ENCODE measurements around the gene SLC24A4.

Gene SLC24A4

GRCh38 chr14:92373336-92373735 is 50.4 kb downstream of the SLC24A4 start:
- Histone ChIP-seq H3K9me3 (ENCODE audit: insufficient read depth, low read depth, low read length) (no peaks in the 10 kb centered on the region), H3K4me3 (ENCODE audit: low read length) (no peak overlapping the region), H3K27me3 (ENCODE audit: insufficient read depth, low read length) (no peaks in the 10 kb centered on the region), H3K36me3 (ENCODE audit: insufficient read depth, low read length) (no peaks in the 10 kb centered on the region), H3K4me1 (ENCODE audit: insufficient read depth, low read length) (no peaks in the 10 kb centered on the region), H3K9ac (ENCODE audit: low read depth, low read length) (no peak overlapping the region), H3K27ac (ENCODE audit: low read depth, low read length) (no peak overlapping the region)
- WGBS = 92% methylated on average over 7 of the region's 7 CpGs

GRCh38 chr14:92380131-92380530 is 57.2 kb downstream of the SLC24A4 start:
- Histone ChIP-seq H3K27me3 (ENCODE audit: insufficient read depth, low read length) (no peaks in the 10 kb centered on the region), H3K27ac (ENCODE audit: low read depth, low read length) (no peak overlapping the region), H3K9me3 (ENCODE audit: insufficient read depth, low read depth, low read length) (no peaks in the 10 kb centered on the region), H3K9ac (ENCODE audit: low read depth, low read length) (no peak overlapping the region), H3K4me1 (ENCODE audit: insufficient read depth, low read length) (no peaks in the 10 kb centered on the region), H3K36me3 (ENCODE audit: insufficient read depth, low read length) (no peaks in the 10 kb centered on the region), H3K4me3 (ENCODE audit: low read length) (no peak overlapping the region)
- 88% methylated on average over 10 of the region's 10 CpGs for WGBS

- no peaks in the 10 kb centered on the region for H3K9me3 ChIP-seq (ENCODE audit: insufficient read depth, low read depth, low read length)
- H3K27ac ChIP-seq (ENCODE audit: low read depth, low read length) = no peak overlapping the region
- H3K4me3 ChIP-seq (ENCODE audit: low read length) = no peak overlapping the region
- no peaks in the 10 kb centered on the region for H3K36me3 ChIP-seq (ENCODE audit: insufficient read depth, low read length)
- 94% methylated on average over 9 of the region's 9 CpGs for WGBS
- no peaks in the 10 kb centered on the region for H3K4me1 ChIP-seq (ENCODE audit: insufficient read depth, low read length)
- no peak overlapping the region for H3K9ac ChIP-seq (ENCODE audit: low read depth, low read length)
- H3K27me3 ChIP-seq (ENCODE audit: insufficient read depth, low read length) = no peaks in the 10 kb centered on the region
Observed at GRCh38 chr14:92380582-92380981, 57.6 kb downstream of the SLC24A4 start.

GRCh38 chr14:92382677-92383076 is 59.7 kb downstream of the SLC24A4 start:
- no peak overlapping the region for H3K27ac ChIP-seq (ENCODE audit: low read depth, low read length)
- no peaks in the 10 kb centered on the region for H3K9me3 ChIP-seq (ENCODE audit: insufficient read depth, low read depth, low read length)
- H3K4me1 ChIP-seq (ENCODE audit: insufficient read depth, low read length) = no peaks in the 10 kb centered on the region
- no peaks in the 10 kb centered on the region for H3K36me3 ChIP-seq (ENCODE audit: insufficient read depth, low read length)
- H3K27me3 ChIP-seq (ENCODE audit: insufficient read depth, low read length) = no peaks in the 10 kb centered on the region
- 77% methylated on average over 4 of the region's 4 CpGs for WGBS
- no peak overlapping the region for H3K4me3 ChIP-seq (ENCODE audit: low read length)
- no peak overlapping the region for H3K9ac ChIP-seq (ENCODE audit: low read depth, low read length)

GRCh38 chr14:92383805-92384204 is 60.8 kb downstream of the SLC24A4 start:
- H3K36me3 ChIP-seq (ENCODE audit: insufficient read depth, low read length) = no peaks in the 10 kb centered on the region
- H3K9ac ChIP-seq (ENCODE audit: low read depth, low read length) = no peak overlapping the region
- WGBS = 89% methylated on average over 11 of the region's 12 CpGs
- H3K27ac ChIP-seq (ENCODE audit: low read depth, low read length) = no peak overlapping the region
- H3K4me1 ChIP-seq (ENCODE audit: insufficient read depth, low read length) = no peaks in the 10 kb centered on the region
- no peaks in the 10 kb centered on the region for H3K9me3 ChIP-seq (ENCODE audit: insufficient read depth, low read depth, low read length)
- H3K4me3 ChIP-seq (ENCODE audit: low read length) = no peak overlapping the region
- no peaks in the 10 kb centered on the region for H3K27me3 ChIP-seq (ENCODE audit: insufficient read depth, low read length)

GRCh38 chr14:92384461-92385133 is 61.6 kb downstream of the SLC24A4 start:
- Histone ChIP-seq H3K9ac (ENCODE audit: low read depth, low read length) (no peak overlapping the region), H3K4me1 (ENCODE audit: insufficient read depth, low read length) (no peaks in the 10 kb centered on the region), H3K4me3 (ENCODE audit: low read length) (no peak overlapping the region), H3K27ac (ENCODE audit: low read depth, low read length) (no peak overlapping the region), H3K27me3 (ENCODE audit: insufficient read depth, low read length) (no peaks in the 10 kb centered on the region), H3K9me3 (ENCODE audit: insufficient read depth, low read depth, low read length) (no peaks in the 10 kb centered on the region), H3K36me3 (ENCODE audit: insufficient read depth, low read length) (no peaks in the 10 kb centered on the region)
- 94% methylated on average over 5 of the region's 5 CpGs for WGBS

- no peaks in the 10 kb centered on the region for H3K36me3 ChIP-seq (ENCODE audit: insufficient read depth, low read length)
- no peaks in the 10 kb centered on the region for H3K9me3 ChIP-seq (ENCODE audit: insufficient read depth, low read depth, low read length)
- no peak overlapping the region for H3K27ac ChIP-seq (ENCODE audit: low read depth, low read length)
- 86% methylated on average over 11 of the region's 11 CpGs for WGBS
- no peak overlapping the region for H3K4me3 ChIP-seq (ENCODE audit: low read length)
- no peaks in the 10 kb centered on the region for H3K27me3 ChIP-seq (ENCODE audit: insufficient read depth, low read length)
- no peaks in the 10 kb centered on the region for H3K4me1 ChIP-seq (ENCODE audit: insufficient read depth, low read length)
- H3K9ac ChIP-seq (ENCODE audit: low read depth, low read length) = no peak overlapping the region
Observed at GRCh38 chr14:92385561-92385960, 62.6 kb downstream of the SLC24A4 start.

GRCh38 chr14:92386165-92386564 is 63.2 kb downstream of the SLC24A4 start:
- Histone ChIP-seq H3K36me3 (ENCODE audit: insufficient read depth, low read length) (no peaks in the 10 kb centered on the region), H3K9me3 (ENCODE audit: insufficient read depth, low read depth, low read length) (no peaks in the 10 kb centered on the region), H3K4me1 (ENCODE audit: insufficient read depth, low read length) (no peaks in the 10 kb centered on the region), H3K27me3 (ENCODE audit: insufficient read depth, low read length) (no peaks in the 10 kb centered on the region), H3K4me3 (ENCODE audit: low read length) (no peak overlapping the region), H3K27ac (ENCODE audit: low read depth, low read length) (no peak overlapping the region), H3K9ac (ENCODE audit: low read depth, low read length) (no peak overlapping the region)
- WGBS = 88% methylated on average over 5 of the region's 5 CpGs

GRCh38 chr14:92386637-92387036 is 63.7 kb downstream of the SLC24A4 start:
- H3K4me1 ChIP-seq (ENCODE audit: insufficient read depth, low read length) = no peaks in the 10 kb centered on the region
- no peak overlapping the region for H3K9ac ChIP-seq (ENCODE audit: low read depth, low read length)
- no peak overlapping the region for H3K27ac ChIP-seq (ENCODE audit: low read depth, low read length)
- no peaks in the 10 kb centered on the region for H3K9me3 ChIP-seq (ENCODE audit: insufficient read depth, low read depth, low read length)
- no peaks in the 10 kb centered on the region for H3K36me3 ChIP-seq (ENCODE audit: insufficient read depth, low read length)
- H3K27me3 ChIP-seq (ENCODE audit: insufficient read depth, low read length) = no peaks in the 10 kb centered on the region
- 89% methylated on average over 9 of the region's 9 CpGs for WGBS
- H3K4me3 ChIP-seq (ENCODE audit: low read length) = no peak overlapping the region

GRCh38 chr14:92387578-92387977 is 64.6 kb downstream of the SLC24A4 start:
- WGBS = 95% methylated on average over 1 of the region's 1 CpG
- Histone ChIP-seq H3K9ac (ENCODE audit: low read depth, low read length) (no peak overlapping the region), H3K4me3 (ENCODE audit: low read length) (no peak overlapping the region), H3K9me3 (ENCODE audit: insufficient read depth, low read depth, low read length) (no peaks in the 10 kb centered on the region), H3K36me3 (ENCODE audit: insufficient read depth, low read length) (no peaks in the 10 kb centered on the region), H3K27me3 (ENCODE audit: insufficient read depth, low read length) (no peaks in the 10 kb centered on the region), H3K4me1 (ENCODE audit: insufficient read depth, low read length) (no peaks in the 10 kb centered on the region), H3K27ac (ENCODE audit: low read depth, low read length) (no peak overlapping the region)

- Histone ChIP-seq H3K27ac (ENCODE audit: low read depth, low read length) (no peak overlapping the region), H3K4me3 (ENCODE audit: low read length) (no peak overlapping the region), H3K27me3 (ENCODE audit: insufficient read depth, low read length) (no peaks in the 10 kb centered on the region), H3K9ac (ENCODE audit: low read depth, low read length) (no peak overlapping the region), H3K9me3 (ENCODE audit: insufficient read depth, low read depth, low read length) (no peaks in the 10 kb centered on the region), H3K4me1 (ENCODE audit: insufficient read depth, low read length) (no peaks in the 10 kb centered on the region), H3K36me3 (ENCODE audit: insufficient read depth, low read length) (no peaks in the 10 kb centered on the region)
- 81% methylated on average over 12 of the region's 12 CpGs for WGBS
Observed at GRCh38 chr14:92389598-92390158, 66.7 kb downstream of the SLC24A4 start.

- H3K4me3 ChIP-seq (ENCODE audit: low read length) = no peak overlapping the region
- no peaks in the 10 kb centered on the region for H3K36me3 ChIP-seq (ENCODE audit: insufficient read depth, low read length)
- no peaks in the 10 kb centered on the region for H3K27me3 ChIP-seq (ENCODE audit: insufficient read depth, low read length)
- no peaks in the 10 kb centered on the region for H3K9me3 ChIP-seq (ENCODE audit: insufficient read depth, low read depth, low read length)
- 94% methylated on average over 10 of the region's 10 CpGs for WGBS
- H3K27ac ChIP-seq (ENCODE audit: low read depth, low read length) = no peak overlapping the region
- peaks cover 2% of the 10 kb centered on the region; the same call in 1 of the 2 replicates for H3K4me1 ChIP-seq (ENCODE audit: insufficient read depth, low read length)
- H3K9ac ChIP-seq (ENCODE audit: low read depth, low read length) = no peak overlapping the region
Observed at GRCh38 chr14:92391726-92392125, 68.8 kb downstream of the SLC24A4 start.
